Measurements from ENCODE around the gene NBAS.
"Not testable (repeated sequence)": the region's sequence is repeated elsewhere in the genome, so short reads cannot be mapped to it uniquely, and the experiment has no call there.

The NBAS gene

DNA sequence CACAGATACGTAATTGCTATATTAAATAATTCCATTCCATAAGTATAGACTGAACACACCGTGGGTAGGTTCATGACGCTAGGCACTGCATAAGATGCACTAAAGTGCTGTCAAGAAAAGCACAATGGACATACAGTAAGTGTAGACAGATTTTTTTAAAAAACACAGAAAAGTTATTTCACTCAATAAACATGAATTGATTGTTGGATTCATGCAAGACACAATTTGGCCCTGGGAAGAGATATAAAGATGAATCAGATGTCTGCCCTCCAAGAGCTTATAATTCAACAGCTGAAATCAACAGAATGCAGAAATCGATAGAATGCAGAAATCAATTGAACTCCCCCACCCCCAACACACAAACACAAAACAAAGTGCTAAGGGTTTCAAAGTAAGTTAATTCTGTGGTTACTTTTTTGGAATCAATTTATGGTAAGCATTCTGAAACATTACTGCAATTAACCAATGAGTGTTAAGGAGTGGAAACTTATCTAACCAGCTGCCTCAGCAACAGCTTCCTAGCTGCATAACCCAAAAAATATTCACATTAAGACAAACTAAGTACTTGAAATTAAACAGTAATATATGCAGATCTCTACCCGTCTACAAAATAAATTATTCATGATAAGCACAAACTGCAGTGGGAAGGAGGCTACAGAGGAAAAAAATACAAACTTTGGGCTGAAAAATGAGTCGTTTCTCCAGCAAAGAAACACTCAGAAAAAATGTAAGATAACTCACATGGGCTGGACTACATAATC, 1.6 kb downstream of the NBAS start:
- DNase-seq (ENCODE audit: low read depth in 2 of 2): no peak

DNA sequence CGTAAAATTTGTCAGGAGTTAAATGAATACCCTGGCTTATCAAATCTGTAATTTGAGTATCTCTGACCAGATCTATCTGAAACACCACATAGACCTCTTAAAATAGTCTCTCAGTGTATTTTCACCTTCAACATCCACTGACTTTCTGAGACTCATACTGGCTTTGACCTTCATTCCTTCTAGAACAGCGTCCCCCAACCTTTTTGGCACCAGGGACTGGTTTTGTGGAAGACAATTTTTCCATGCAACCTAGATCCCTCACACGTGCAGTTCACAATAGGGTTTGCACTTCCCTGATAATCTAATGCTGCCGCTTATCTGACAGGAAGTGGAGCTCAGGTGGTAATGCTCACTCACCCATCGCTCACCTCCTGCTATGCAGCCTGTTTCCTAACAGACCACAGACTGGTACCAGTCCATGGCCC, 3.2 kb downstream of the NBAS start:
- no peak for DNase-seq (ENCODE audit: low read depth in 2 of 2)

DNA sequence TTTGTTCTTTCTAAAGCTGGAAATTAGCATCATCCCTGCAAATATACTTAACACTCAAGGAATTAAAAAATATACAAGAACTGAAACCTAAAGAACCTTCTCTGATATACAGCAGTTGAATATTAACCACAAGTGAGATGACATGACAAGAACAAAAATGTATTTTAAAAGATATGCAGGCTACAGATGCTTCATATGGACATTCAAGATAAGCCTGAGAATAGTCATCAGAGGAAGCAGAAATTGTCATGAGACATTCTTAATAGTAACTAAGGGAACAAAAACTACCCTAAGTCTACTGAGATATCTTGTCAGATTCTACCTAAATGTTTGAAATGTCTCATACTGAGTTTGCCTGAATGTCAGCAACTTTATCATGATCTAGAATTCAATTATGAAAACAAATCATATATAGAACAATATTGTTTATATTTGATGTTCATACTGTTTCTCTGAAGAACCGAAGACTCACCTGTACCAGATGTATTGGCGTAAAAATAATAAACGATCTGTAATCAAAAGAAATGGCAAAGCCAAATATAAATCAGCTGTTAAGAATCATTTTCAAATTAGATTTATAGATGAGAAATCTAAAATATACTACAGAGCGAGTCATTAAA, 4.7 kb downstream of the NBAS start:
- DNase-seq (ENCODE audit: low read depth in 2 of 2): no peak

DNA sequence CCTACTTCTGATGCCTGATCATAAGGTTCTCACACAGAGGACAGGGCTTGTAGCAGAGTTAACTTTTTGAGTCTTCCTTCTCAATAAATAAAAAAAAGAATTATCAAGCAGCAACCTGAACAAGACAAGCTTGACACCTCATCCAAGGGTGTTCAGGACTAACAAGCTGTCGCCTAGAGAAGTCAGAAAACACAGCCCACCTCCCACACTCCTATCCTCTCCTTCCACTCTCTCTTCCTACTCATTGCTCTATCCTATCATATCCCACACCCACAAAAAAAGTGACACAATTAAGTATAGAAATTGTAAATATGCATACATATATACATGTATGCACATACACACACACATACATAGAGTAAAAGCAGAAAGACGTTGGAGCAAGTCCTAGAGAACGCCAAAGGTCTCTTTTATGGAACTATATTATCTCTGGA, 5.4 kb downstream of the NBAS start:
- DNase-seq (ENCODE audit: low read depth in 2 of 2): no peak

DNA sequence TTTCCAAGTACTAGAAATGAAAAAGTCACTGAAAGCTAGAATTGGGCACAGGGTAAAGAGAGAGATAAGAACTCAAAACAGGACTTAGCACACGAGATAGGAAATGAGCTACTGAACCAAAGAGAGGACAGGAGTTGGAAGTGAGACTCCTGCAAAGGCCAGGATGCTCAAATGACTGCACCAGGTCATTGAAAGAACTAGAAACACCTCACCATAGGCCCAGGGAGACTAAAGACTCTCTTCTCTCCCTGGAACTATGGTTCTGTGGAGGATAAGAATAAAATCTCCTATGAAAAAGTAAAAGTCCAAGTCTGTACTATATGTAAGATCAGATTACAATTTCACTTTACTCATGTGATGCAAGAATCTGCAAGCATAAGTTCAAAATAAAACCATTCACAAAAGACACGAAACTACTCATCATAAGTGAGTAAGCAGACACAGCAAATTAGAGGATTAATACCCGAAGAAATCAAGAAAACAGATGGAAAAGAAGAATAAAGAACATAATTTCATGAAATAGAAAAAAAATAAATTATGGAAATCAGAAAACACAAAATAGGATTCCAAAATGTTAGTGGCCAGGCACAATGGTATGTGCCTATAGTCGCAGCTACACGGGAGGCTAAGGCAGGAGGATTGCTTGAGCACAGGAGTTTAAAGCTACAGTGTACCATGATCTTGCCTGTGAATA, 6.5 kb downstream of the NBAS start:
- no peak for DNase-seq (ENCODE audit: low read depth in 2 of 2)

DNA sequence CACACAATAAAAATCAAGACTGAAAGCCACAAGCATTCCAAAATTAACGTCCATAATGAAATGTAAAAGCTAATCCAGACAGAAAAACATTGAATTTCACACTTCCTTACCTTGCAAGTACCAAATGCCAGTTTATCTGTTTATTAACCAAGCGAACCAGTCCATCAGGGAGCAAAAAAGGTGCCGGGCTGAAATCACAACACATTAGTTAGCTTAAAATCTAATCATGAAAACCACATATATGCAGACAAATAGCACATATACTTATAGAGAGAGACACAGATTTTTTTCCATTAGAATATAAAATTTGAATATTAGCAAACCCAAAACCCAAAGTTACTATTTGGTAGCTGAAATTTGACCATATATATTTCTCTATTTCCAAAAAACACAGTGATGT, 7.2 kb downstream of the NBAS start:
- DNase-seq (ENCODE audit: low read depth in 2 of 2): no peak

DNA sequence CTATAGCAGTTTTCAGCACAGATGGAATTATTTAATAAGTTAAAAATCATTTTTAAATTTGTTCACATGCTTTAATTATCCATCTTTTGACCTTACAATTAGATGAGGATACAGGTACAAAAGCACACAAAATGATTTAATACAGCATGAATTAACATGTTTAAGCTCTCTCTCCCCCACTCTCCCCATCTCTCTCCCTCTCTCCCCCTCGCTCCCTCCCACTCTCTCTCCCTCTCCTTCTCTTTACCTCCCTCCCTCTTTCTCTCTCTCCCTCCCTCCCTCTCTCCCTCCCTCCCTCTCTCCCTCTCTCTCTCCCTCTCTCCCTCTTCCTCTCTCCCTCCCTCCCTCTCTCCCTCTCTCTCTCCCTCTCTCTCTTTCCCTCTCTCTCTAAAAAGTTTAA, 7.6 kb downstream of the NBAS start:
- DNase-seq (ENCODE audit: low read depth in 2 of 2): no peak

DNA sequence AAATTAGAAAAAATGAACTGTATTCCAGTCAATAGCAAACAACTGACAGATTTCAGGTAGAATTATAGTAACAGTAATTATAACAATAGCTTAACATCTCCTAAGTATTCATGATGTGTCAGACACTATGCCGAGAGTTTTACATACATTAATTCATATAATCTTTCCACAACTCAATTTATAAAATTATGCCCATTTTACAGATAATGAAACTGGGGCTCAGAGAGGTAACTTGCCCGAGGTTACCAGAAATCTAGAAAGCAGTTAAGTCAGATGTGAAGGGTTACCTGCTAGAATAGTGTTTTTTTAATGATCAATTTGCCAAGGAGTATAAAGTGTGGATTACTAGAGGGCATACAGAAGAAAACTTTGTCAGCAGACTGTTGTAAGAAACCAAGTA, 12.2 kb downstream of the NBAS start:
- DNase-seq (ENCODE audit: low read depth in 2 of 2): no peak

DNA sequence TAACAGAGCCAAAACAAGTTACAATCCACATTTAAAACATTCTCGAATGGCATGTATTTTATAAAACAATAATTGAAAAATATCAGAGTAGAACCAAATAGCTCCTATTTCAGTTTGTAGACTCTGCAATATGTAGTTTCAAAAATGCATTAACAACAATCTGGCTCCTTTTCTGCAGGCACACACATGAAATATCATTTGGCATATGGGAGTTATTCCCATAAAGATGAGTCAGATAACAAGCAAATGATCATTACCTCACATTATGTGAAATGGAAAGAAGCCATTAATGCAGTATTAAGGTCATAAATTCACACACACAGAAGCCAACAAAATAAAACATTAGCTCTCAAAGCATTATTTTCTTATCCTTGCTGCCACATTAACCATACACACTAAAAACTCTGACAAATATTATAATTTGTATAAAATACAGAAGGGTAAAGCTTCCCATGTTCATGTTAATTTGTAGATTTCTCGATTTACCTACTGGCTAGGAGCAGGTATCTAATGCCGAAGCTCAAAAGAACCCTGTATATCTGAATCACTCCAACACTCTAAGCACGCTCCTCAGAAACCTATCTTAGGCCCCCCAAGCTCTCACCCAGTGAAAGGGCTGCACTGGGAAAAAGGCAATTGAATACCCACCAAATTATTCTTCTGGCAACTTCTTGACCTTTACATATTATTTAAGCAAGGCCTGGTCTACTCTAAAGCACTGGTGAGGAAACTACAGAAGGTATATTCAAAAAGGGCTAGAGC, 13.8 kb downstream of the NBAS start:
- no peak for DNase-seq (ENCODE audit: low read depth in 2 of 2)

DNA sequence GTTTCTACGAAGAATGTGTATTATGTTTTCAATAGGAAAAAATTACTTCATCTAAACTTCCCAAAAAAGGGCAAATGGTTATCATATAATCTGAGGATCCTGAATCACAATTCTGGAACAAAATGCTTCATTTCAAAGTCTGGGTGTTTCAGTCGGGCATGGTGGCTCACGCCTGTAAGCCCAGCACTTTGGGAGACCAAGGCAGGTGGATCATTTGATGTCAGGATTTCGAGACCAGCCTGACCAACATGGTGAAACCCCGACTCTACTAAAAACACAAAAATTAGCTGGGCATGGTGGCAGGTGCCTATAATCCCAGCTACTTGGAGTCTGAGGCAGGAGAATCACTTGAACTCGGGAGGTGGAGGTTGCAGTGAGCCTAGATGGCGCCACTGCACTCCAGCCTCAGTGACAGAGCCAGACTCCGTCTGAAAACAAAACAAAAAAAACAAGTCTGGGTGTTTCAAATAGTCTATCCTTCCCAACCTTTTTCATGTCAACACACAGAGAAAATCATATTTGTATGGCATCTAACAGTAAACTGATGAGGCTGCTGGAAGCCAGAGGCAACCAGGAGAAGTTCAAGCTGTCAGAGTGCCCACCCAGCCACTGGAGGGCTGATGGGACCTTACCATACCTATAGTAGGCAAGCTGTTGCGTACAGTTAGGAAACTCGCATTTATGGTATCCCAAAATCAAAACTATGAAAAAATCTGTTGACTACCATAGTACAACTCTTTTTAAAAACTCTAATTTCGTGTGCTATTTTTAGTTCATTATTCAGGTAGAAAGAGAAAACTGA, 14.6 kb downstream of the NBAS start:
- DNase-seq (ENCODE audit: low read depth in 2 of 2): no peak

DNA sequence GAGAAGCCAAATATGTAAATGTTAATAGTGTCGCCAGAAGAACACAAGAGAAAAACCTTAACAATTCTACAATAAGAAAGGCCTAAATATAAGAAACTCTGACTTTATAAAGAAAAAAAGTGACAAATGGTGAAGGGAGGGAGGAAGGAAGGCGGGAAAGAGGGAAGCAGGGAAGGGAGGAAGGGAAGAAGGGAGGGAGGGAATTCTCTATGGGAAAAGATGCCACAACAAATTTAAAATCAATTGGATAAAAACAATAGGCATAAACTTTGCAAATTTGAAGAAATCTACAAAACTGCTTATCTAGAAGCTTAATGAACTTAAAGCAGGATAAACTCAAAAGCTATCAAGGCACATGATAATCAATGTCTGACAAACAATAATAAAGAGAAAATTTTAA, 16.9 kb downstream of the NBAS start:
- no peak for DNase-seq (ENCODE audit: low read depth in 2 of 2)

DNA sequence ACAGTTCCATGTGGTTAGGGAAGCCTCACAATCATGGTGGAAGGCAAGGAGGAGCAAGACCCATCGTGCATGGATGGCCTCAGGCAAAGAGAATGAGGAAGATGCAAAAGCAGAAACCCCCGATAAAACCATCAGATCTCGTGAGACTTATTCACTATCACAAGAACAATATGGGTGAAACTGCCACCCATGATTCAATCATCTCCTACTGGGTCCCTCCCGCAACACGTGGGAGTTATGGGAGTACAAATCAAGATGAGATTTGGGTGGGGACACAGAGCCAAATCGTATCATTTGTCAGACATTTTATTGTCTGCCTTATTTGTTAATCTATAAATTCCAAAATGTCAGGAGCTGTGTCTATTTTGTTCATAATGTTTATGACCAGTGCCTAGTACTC, 17.6 kb downstream of the NBAS start:
- DNase-seq (ENCODE audit: low read depth in 2 of 2): no peak

DNA sequence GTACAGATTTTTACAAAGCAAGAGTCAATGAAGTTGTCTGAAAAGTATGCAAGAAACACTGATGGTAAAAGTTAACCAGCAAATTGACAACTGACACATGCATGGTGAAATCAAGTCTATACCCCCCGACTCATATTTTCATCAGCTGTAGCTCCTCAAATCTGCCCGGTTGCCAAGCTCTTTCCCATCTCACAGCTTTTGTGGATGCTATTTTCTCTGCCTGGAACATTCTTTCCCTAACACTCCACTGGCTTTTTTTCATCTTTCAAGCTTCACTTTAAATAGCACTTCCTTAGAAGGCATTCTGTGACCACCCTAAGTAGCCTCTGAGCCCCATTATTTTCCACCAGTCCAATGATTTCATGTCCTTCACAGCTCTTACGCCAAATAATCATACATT, 18.1 kb downstream of the NBAS start:
- no peak for DNase-seq (ENCODE audit: low read depth in 2 of 2)

DNA sequence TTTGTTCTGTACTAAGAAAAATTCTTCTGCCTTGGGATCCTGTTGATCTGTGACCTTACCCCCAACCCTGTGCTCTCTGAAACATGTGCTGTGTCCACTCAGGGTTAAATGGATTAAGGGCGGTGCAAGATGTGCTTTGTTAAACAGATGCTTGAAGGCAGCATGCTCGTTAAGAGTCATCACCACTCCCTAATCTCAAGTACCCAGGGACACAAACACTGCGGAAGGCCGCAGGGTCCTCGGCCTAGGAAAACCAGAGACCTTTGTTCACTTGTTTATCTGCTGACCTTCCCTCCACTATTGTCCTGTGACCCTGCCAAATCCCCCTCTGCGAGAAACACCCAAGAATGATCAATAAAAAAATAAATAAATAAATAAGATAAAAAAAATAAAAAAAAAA, 18.9 kb downstream of the NBAS start:
- DNase-seq (ENCODE audit: low read depth in 2 of 2): not testable (repeated sequence)

DNA sequence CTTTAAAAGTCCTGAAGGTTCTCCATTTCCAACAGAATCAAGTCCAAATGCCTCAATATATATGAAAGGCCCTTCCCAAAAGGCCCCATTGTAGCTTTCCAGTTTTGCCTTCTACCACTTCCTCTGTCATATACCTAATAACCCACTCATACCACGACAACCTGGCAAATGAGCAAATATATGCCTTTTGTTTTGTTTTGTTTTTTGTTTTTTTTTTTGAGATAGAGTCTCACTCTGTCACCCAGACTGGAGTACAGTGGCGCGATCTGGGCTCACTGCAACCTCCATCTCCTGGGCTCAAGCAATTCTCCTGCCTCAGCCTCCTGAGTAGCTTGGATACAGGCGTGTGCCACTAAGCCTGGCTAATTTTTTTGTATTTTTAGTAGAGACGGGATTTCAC, 20.6 kb downstream of the NBAS start:
- DNase-seq (ENCODE audit: low read depth in 2 of 2): not testable (repeated sequence)

DNA sequence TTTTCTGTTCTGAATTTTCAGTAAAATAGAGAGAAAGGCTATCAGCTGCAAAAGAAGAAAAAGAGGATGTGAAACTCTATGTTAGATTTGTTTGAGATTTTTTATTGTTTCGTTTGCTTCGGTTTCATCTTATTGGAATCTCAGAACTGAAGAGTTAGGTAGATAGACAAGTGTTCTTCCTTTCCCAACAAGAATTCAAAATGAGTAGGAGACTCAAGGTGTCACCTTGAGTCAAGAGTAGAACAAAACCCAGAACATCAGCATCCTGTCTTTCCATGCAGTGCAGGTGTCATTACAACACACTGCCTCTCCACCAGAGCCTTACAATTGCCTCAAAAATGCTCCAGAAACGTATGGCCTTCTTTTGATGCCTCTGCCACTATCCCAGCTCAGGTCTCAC, 21.1 kb downstream of the NBAS start:
- no peak for DNase-seq (ENCODE audit: low read depth in 2 of 2)

DNA sequence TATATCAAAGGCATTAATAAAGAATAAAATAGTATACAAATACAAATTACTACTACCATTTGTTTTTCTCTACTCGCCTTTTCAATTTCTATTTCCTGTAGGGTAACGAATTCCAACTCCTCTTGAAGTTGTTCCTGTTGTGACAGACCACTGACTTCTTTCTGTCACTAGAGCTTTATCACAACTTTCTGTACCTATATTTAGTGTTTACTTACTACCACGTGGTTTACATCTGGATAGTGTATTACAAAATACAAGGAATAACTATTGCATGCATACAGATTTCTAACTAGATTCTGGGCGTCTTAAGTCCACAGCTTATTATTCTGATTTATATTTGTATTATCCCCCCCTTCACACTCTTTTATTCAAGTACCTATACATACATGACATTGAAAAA, 22.3 kb downstream of the NBAS start:
- no peak for DNase-seq (ENCODE audit: low read depth in 2 of 2)

DNA sequence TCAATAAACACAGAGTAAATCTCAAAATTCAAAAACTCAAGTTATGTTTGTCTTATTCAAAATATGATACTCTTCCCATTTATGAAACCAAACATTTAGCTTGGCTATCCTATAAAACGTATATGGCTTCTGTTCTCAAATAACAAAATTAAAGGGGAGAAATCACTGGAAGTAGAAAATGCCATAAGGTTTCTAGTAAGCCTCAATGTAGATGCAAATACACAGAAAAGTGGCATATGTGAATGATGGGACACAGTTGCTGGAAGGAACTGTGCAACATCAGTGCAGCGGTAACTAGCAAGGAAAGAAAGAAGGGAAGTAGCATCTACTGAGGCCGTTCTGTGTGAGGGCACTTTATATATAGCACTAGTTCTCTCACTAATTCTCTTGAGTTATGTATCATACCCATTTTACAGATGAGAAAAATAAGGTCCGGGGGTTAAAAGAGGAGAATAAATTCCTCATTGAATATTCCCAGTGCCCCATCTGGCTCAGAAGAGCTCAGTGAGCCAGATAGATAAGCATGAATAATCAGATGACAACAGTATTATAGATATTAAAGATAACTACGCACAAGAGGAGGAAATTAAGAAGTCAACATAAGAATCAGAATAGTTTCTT, 27.2 kb downstream of the NBAS start:
- no peak for DNase-seq (ENCODE audit: low read depth in 2 of 2)

DNA sequence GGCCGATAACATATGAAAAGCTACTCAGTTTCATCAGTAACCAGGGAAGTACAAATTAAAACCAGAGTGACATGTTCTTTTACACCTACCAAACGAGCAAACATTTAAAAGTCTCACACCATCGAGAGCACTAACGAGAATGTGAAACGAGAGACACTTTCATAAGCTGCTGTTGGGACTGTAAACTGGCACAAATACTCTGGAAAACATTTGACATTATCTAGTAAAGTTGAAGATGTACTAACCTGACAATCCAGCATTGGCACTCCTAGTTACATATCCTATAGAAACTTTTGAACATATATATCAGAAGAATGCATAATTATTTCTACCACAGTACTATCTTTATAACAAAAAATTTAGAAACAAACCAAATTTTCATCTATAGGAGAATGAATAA, 28.1 kb downstream of the NBAS start:
- DNase-seq (ENCODE audit: low read depth in 2 of 2): no peak

DNA sequence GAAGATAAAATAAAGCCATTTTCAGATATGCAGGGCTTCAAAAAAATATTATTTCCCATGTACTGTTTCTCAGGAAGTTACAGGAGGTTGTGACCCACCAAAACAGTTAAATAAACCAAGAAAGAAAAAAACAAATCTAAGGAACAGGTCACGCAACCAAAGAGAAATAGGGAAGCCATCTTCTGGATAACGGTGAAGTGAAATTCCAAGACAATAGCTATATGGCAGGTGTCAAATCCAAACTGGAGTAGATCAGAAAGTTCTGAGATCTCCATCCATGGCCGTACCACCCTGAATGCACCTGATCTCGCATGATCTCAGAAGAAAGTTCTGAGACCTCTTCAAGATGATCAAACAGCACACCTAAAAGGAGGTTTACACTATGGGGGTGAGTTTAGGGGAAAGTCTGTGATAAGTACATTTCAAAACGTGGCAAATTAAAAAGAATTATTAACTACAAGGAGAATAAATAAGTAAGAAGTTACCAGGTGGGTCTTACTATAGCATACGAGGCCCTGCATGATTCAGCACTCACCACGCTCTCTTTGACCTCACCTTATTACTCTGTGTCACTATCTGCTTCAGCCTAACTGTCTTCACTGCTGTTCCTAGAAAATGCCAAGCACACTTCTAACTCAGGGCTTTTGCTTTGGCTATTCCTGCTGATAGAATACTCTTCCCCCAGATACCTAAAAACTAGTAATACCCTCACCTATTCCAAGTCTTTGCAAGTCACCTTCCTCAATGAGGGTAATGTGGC, 29.9 kb downstream of the NBAS start:
- DNase-seq (ENCODE audit: low read depth in 2 of 2): no peak

All from stimulated activated CD8-positive, alpha-beta memory T cell treated with anti-CD3 and anti-CD28 coated beads, Interleukin-15, amount 100 ng/mL, for 4 hours (primary cell).